HEK293T (cell line): ENCODE measurements around the gene TTC9B.

Source experiments
- FOXK2 ChIP-seq: fragments of 450-650 bp; IDR thresholded peaks from 2 replicates; pipeline ENCODE4 v1.6.1; 2016; ENCODE audit warnings: mild to moderate bottlenecking
- L3MBTL2 ChIP-seq: fragments of 450-650 bp; conservative IDR thresholded peaks from 2 replicates; pipeline ENCODE4 v1.6.1; 2016; ENCODE audit warnings: mild to moderate bottlenecking
- SP1 ChIP-seq: fragments of 450-650 bp; IDR thresholded peaks from 2 replicates; pipeline ENCODE4 v1.6.1; 2017
- SUZ12 ChIP-seq: fragments of 450-650 bp; IDR thresholded peaks from 2 replicates; pipeline ENCODE4 v1.6.1; 2016; ENCODE audit warnings: mild to moderate bottlenecking

GRCh38 chr19:40247178-40247577, 29.0 kb upstream of the TTC9B start:
- TF ChIP-seq L3MBTL2 (no peak), SP1 (no peak), FOXK2 (no peak), SUZ12 (no peak)
